WERI-Rb-1 (cell line): ENCODE results near the gene DTD1.

Experiments
- DNase-seq: peaks from one replicate; pipeline ENCODE4 v3.0.0-alpha.2; 2020
- H3K27ac ChIP-seq: fragments of 250-450 bp; sonication (Bioruptor Pico); 2 replicates; pipeline ENCODE4 v1.5.1; 2020; ENCODE audit warnings: mild to moderate bottlenecking, moderate library complexity
- H3K27me3 ChIP-seq: fragments of 250-450 bp; sonication (Bioruptor Pico); 2 replicates; pipeline ENCODE4 v1.5.1; 2021; ENCODE audit warnings: mild to moderate bottlenecking, low read depth, moderate library complexity; ENCODE audit not compliant: insufficient read depth, severe bottlenecking
- H3K36me3 ChIP-seq: fragments of 250-450 bp; sonication (Bioruptor Pico); 2 replicates; pipeline ENCODE4 v1.5.1; 2020; ENCODE audit warnings: mild to moderate bottlenecking, moderate library complexity
- H3K4me3 ChIP-seq: 2 replicates; pipeline ENCODE4 v1.5.1; 2011; ENCODE audit warnings: low read depth, mild to moderate bottlenecking, control low read depth, low read length
- H3K9me3 ChIP-seq: fragments of 250-450 bp; sonication (Bioruptor Pico); 2 replicates; pipeline ENCODE4 v1.5.1; 2021; ENCODE audit warnings: mild to moderate bottlenecking, moderate library complexity; ENCODE audit not compliant: severe bottlenecking
- CTCF ChIP-seq: IDR thresholded peaks from 2 replicates; pipeline ENCODE4 v1.5.1; 2011; ENCODE audit warnings: low read depth, mild to moderate bottlenecking, control low read depth, inconsistent platforms, low read length

The DTD1 gene

DNA sequence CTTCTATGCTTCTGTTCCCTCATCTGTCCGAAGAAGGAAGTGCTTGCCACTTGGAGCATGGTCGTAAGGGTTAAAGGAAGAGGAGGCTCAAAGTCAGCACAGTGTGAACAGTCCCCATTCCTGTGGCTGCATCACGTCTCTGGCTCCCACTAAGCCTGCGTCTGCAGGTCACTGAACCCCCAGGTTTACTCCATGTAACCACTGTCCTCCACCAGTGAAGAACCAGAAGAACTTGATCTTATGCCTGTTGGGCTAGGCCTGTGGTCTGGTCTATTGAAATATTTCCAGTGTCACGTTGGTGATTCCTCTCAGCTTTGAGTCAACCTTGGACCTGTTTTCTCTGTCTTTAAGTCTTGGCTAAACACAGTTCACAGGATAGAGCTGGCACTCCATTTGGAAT lies 179.8 kb downstream of the DTD1 start:
- Histone ChIP-seq H3K27ac (no peak overlapping the region), H3K9me3 (no peaks in the 10 kb centered on the region), H3K27me3 (no peaks in the 10 kb centered on the region), H3K4me3 (no peak overlapping the region), H3K36me3 (no peaks in the 10 kb centered on the region)
- DNase-seq, result no peak
- TF ChIP-seq CTCF, result no peak

- no peaks in the 10 kb centered on the region for H3K27me3 ChIP-seq
- no peaks in the 10 kb centered on the region for H3K36me3 ChIP-seq
- no peak for DNase-seq
- no peak overlapping the region for H3K27ac ChIP-seq
- TF ChIP-seq CTCF, result no peak
- H3K9me3 ChIP-seq, result no peaks in the 10 kb centered on the region
- H3K4me3 ChIP-seq, result no peak overlapping the region
Observed at GRCh38 chr20:18773566-18773965, 185.7 kb downstream of the DTD1 start.

- Histone ChIP-seq H3K27me3 (no peaks in the 10 kb centered on the region), H3K9me3 (no peaks in the 10 kb centered on the region), H3K27ac (no peak overlapping the region), H3K36me3 (no peaks in the 10 kb centered on the region), H3K4me3 (no peak overlapping the region)
- TF ChIP-seq CTCF, result no peak
- DNase-seq, result no peak
Observed at GRCh38 chr20:18774207-18774606, 186.4 kb downstream of the DTD1 start.

DNA sequence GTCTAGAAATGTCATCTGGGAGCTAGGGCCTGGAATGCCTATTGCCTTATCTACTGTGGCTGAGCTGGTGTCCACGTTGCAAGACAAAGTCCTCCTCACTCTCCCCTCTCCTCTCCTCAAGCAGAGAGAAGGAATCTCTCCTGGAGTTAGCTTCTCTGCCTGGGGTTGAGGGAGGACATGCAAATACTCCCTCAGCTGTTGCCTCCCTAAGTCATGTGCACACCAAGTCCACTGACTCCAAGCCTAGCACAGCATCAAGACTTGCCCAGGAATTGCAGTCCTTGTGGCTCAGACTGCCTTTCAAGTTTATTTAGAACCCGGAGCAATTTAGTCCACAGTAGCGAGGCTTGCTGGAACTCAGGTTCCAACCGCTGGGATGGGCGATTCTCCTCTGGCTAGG lies 187.8 kb downstream of the DTD1 start:
- no peaks in the 10 kb centered on the region for H3K36me3 ChIP-seq
- no peak overlapping the region for H3K27ac ChIP-seq
- TF ChIP-seq CTCF, result no peak
- no peak for DNase-seq
- H3K4me3 ChIP-seq, result no peak overlapping the region
- H3K9me3 ChIP-seq, result no peaks in the 10 kb centered on the region
- no peaks in the 10 kb centered on the region for H3K27me3 ChIP-seq

- no peak for DNase-seq
- TF ChIP-seq CTCF, result no peak
- H3K4me3 ChIP-seq, result no peak overlapping the region
- no peak overlapping the region for H3K27ac ChIP-seq
- no peaks in the 10 kb centered on the region for H3K9me3 ChIP-seq
- no peaks in the 10 kb centered on the region for H3K27me3 ChIP-seq
- H3K36me3 ChIP-seq, result no peaks in the 10 kb centered on the region
Observed at GRCh38 chr20:18778690-18779392, 191.0 kb downstream of the DTD1 start.

- Histone ChIP-seq H3K36me3 (no peaks in the 10 kb centered on the region), H3K4me3 (no peak overlapping the region), H3K27ac (no peak overlapping the region), H3K9me3 (peaks cover under 1% of the 10 kb centered on the region), H3K27me3 (no peaks in the 10 kb centered on the region)
- DNase-seq, result no peak
- no peak for TF ChIP-seq CTCF
Observed at GRCh38 chr20:18780385-18781130, 192.7 kb downstream of the DTD1 start.
